A549 (cell line): ENCODE data around the gene CFAP65. TPM values are rescaled to one million over a fixed set of nuclear protein-coding genes. Genes with fewer than 3 reads are reported as not detected.

Source experiments
- ATAC-seq, 2 experiments: fragments of 200-7000 bp in 1 of 2; fragments of >200 bp in 1 of 2; cut with Nextera tagmentation in 1 of 2; cut with Tn5 transposase in 1 of 2; 3 replicates each; pipeline versions ENCODE4 v1.8.0 to v1.9.1; 2018 to 2020; ENCODE audit warnings: mild to moderate bottlenecking in 1 of 2, moderate library complexity in 1 of 2
- CTCF ChIA-PET: fragments of 300-600 bp; sonication (Branson Sonifier 250); formaldehyde crosslinking; extraction: SDS; loops from one replicate; lab custom pipeline; 2021; ENCODE audit warnings: antibody characterized with exemption, inconsistent platforms; lab: Yijun Ruan, JAX
- POLR2A ChIA-PET: fragments of 350-600 bp; formaldehyde crosslinking; extraction: SDS; loops from one replicate; lab custom pipeline; 2021; ENCODE audit warnings: antibody characterized with exemption, inconsistent platforms; lab: Yijun Ruan, JAX
- DNase-seq, 2 experiments: peaks; one replicate each; pipeline versions ENCODE4 v3.0.0 to v3.0.0-alpha.2; 2011 to 2016; ENCODE audit warnings: low read depth in 1 of 2, low spot score in 1 of 2
- FAIRE-seq: peaks from 2 replicates; lab custom pipeline; 2011; peaks lifted over from hg19 to GRCh38; lab: Jason Lieb, UNC
- H3K27ac ChIP-seq, 2 experiments: fragments of >200 bp; sonication (Bioruptor Twin); formaldehyde crosslinking; 3 replicates each; pipeline ENCODE4 v1.5.1; 2016 to 2017
- H3K4me1 ChIP-seq: fragments of >200 bp; sonication (Bioruptor Twin); formaldehyde crosslinking; 3 replicates; pipeline ENCODE4 v1.6.1; 2016
- H3K4me2 ChIP-seq: fragments of >200 bp; sonication (Bioruptor Twin); formaldehyde crosslinking; 3 replicates; pipeline ENCODE4 v1.6.1; 2016
- H3K4me3 ChIP-seq: fragments of >200 bp; sonication (Bioruptor Twin); formaldehyde crosslinking; 3 replicates; pipeline ENCODE4 v1.5.1; 2016
- H3K9me3 ChIP-seq: fragments of >200 bp; sonication (Bioruptor Twin); formaldehyde crosslinking; 3 replicates; pipeline ENCODE4 v1.6.1; 2016
- CBX8 ChIP-seq: fragments of 200-600 bp; sonication (generic); IDR thresholded peaks from 2 replicates; pipeline ENCODE4 v1.6.1; 2016
- EHF ChIP-seq: fragments of 250-450 bp; sonication (Bioruptor Pico); IDR thresholded peaks from 2 replicates; pipeline ENCODE4 v1.5.0; 2020; ENCODE audit warnings: mild to moderate bottlenecking
- EHMT2 ChIP-seq: fragments of 200-600 bp; sonication (generic); IDR thresholded peaks from 2 replicates; pipeline ENCODE4 v1.6.1; 2016; ENCODE audit warnings: antibody characterized with exemption, low read depth, mild to moderate bottlenecking, moderate library complexity
- FOSL2 ChIP-seq, 2 experiments: fragments of 450-650 bp in 1 of 2; fragments of >200 bp in 1 of 2; sonication (Bioruptor Twin) in 1 of 2; formaldehyde crosslinking; IDR thresholded peaks; 2 replicates each; pipeline versions ENCODE4 v1.5.0 to v1.6.1; 2016 to 2020; ENCODE audit warnings: mild to moderate bottlenecking in 1 of 2, moderate library complexity in 1 of 2
- FOXS1 ChIP-seq: fragments of 250-450 bp; sonication (Bioruptor Pico); IDR thresholded peaks from 2 replicates; pipeline ENCODE4 v1.5.0; 2020; ENCODE audit warnings: mild to moderate bottlenecking, moderate library complexity
- GATA3 ChIP-seq: IDR thresholded peaks from 2 replicates; pipeline ENCODE4 v1.6.1; 2012; ENCODE audit warnings: borderline replicate concordance
- HOXB5 ChIP-seq: fragments of 250-450 bp; sonication (Bioruptor Pico); IDR thresholded peaks from 2 replicates; pipeline ENCODE4 v1.5.0; 2020; ENCODE audit warnings: mild to moderate bottlenecking, moderate library complexity
- KDM5A ChIP-seq: fragments of 200-600 bp; sonication (generic); IDR thresholded peaks from 2 replicates; pipeline ENCODE4 v1.6.1; 2016; ENCODE audit warnings: antibody characterized with exemption, mild to moderate bottlenecking
- MAZ ChIP-seq: fragments of 150-350 bp; IDR thresholded peaks from 2 replicates; pipeline ENCODE4 v1.6.1; 2014; ENCODE audit warnings: antibody characterized with exemption, low read depth, low read length, borderline replicate concordance
- NPAS2 ChIP-seq: fragments of 250-450 bp; sonication (Bioruptor Pico); IDR thresholded peaks from 2 replicates; pipeline ENCODE4 v1.8.0; 2022; ENCODE audit warnings: mild to moderate bottlenecking, moderate library complexity, borderline replicate concordance
- RFX5 ChIP-seq: fragments of 450-650 bp; IDR thresholded peaks from 2 replicates; pipeline ENCODE4 v1.7.1; 2014; ENCODE audit warnings: antibody characterized with exemption, mild to moderate bottlenecking, moderate library complexity
- RNF2 ChIP-seq: fragments of 200-600 bp; sonication (generic); IDR thresholded peaks from 2 replicates; pipeline ENCODE4 v1.6.1; 2016; ENCODE audit warnings: low read depth, mild to moderate bottlenecking, antibody characterized with exemption, moderate library complexity, borderline replicate concordance
- SMC3 ChIP-seq: fragments of >200 bp; sonication (Bioruptor Twin); formaldehyde crosslinking; IDR thresholded peaks from 3 replicates; pipeline ENCODE4 v1.6.1; 2018; ENCODE audit warnings: inconsistent platforms
- TFCP2L1 ChIP-seq: fragments of 250-450 bp; sonication (Bioruptor Pico); IDR thresholded peaks from 2 replicates; pipeline ENCODE4 v1.5.0; 2021; ENCODE audit warnings: mild to moderate bottlenecking
- ZFP36 ChIP-seq: fragments of 450-650 bp; IDR thresholded peaks from 2 replicates; pipeline ENCODE4 v1.6.1; 2014; ENCODE audit warnings: borderline replicate concordance; ENCODE audit not compliant: partially characterized antibody
- ZNF302 ChIP-seq: fragments of 250-450 bp; sonication (Bioruptor Pico); IDR thresholded peaks from 2 replicates; pipeline ENCODE4 v1.9.0; 2021; ENCODE audit warnings: inconsistent platforms, mild to moderate bottlenecking, moderate library complexity
- WGBS: methylation state at CpG from one replicate; pipeline ENCODE4 v1.1.6; 2017; ENCODE audit errors: missing lambda C conversion rate; 5-methylcytosine and 5-hydroxymethylcytosine counted together
- polyA plus RNA-seq, 4 experiments: library from polyadenylated mRNA; depleted of rRNA in 3 of 4; stranded (reverse); fragments of >200 nt; fragmentation: RNase III in 1 of 4; extraction: RNeasy Plus Mini Kit Qiagen cat#74134 plus additional on column Dnase treatment in 1 of 4; gene quantifications; 2 replicates in 3 of 4; 3 replicates in 1 of 4; pipeline ENCODE4 v1.2.3, GENCODE V29; 2011 to 2017
- TF ChIP-seq, protein P1 (sequence below): fragments of 200-600 bp; sonication (generic); IDR thresholded peaks from 2 replicates; pipeline ENCODE4 v1.6.1; 2016; ENCODE audit warnings: antibody characterized with exemption, mild to moderate bottlenecking, moderate library complexity
- TF ChIP-seq, protein P2 (sequence below): fragments of >200 bp; sonication (Bioruptor Twin); formaldehyde crosslinking; IDR thresholded peaks from 3 replicates; pipeline ENCODE4 v1.6.1; 2016
- TF ChIP-seq, protein P3 (sequence below): fragments of 250-450 bp; sonication (Bioruptor Pico); IDR thresholded peaks from 2 replicates; pipeline ENCODE4 v1.5.0; 2021; ENCODE audit warnings: mild to moderate bottlenecking, moderate library complexity, borderline replicate concordance

CFAP65 gene
- polyA plus RNA-seq, 2 of the 4 experiments (the other 2 are of a cell fraction): 0.12 to 0.14 TPM

DNA sequence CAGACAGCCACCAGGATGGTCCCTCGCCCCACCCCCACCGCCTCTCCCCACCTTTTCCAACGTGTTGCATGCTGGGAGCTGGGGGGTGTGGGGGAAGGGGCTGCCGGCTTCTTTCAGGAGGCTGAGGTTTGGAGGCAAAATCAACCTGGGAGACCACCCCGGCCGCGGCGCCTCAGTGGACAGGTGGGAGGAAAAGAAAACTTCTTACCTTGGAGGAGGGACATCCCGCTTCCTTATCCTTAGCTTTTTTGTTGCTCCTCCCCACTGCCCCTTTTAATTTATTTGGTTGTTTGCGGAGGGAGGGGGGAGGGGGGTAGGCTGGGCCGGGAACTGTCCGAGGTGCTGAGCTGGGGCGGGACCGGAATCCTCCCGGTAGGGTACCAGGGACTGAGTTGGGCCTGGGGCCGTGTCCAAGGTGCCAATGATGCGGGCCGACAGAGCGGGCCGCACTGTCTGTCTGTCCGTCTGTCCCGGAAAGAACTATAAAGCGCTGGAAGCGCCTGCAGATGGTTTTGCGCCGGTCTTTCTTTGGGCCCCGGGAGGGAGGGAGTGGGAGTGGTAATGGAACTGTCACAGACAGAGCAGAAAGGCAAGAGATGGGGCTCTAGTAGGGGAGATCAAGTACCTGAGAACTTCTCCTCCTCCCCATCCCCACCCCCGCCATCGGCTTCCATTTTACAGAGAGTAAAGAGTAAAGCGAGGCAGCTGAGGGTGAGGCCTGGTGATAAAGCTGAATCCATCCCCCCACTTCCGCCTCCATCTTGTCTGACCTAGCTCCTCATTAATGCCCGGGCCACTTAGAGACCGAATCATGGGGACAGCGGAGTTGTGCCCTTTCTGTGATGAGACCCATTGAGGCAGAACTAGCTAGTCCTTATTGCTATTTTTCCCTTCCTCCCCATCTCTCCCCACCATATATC is 79.4 kb downstream of the CFAP65 start:
- DNase-seq: no peak
- ChIA-PET CTCF (interaction anchor here (1.5 to 12.4 kb wide), 3 partner anchors 17 to 63 kb away, joined by 4 to 140 read pairs (median 6); no protein-coding TSS in a partner anchor), POLR2A (no interaction called here)

DNA sequence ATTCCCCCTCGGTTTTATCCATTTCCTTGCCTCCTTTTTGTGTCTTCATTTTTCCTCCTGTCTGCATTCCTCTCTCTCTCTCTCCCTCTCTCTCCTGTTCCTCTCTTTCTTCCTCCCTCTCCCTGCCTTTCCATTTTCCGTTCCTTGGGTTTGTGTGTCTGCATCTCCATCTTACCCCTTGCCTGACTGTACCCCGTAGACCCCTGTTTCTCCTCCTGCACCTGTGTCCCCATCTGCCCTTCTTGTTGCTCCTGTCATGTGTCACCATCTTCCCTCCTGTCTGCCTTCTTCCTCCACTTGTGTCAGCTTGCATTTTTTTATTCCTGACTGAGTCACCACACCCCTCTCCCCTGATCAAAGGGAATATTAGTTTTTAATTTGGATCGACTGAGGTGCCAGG is 80.1 kb downstream of the CFAP65 start:
- 12% methylated on average over 4 of the region's 4 CpGs for WGBS
- ATAC-seq: no peak

More for the DNA sequence above, 79.4 kb downstream of the CFAP65 start:
- TF ChIP-seq, protein P1, sequence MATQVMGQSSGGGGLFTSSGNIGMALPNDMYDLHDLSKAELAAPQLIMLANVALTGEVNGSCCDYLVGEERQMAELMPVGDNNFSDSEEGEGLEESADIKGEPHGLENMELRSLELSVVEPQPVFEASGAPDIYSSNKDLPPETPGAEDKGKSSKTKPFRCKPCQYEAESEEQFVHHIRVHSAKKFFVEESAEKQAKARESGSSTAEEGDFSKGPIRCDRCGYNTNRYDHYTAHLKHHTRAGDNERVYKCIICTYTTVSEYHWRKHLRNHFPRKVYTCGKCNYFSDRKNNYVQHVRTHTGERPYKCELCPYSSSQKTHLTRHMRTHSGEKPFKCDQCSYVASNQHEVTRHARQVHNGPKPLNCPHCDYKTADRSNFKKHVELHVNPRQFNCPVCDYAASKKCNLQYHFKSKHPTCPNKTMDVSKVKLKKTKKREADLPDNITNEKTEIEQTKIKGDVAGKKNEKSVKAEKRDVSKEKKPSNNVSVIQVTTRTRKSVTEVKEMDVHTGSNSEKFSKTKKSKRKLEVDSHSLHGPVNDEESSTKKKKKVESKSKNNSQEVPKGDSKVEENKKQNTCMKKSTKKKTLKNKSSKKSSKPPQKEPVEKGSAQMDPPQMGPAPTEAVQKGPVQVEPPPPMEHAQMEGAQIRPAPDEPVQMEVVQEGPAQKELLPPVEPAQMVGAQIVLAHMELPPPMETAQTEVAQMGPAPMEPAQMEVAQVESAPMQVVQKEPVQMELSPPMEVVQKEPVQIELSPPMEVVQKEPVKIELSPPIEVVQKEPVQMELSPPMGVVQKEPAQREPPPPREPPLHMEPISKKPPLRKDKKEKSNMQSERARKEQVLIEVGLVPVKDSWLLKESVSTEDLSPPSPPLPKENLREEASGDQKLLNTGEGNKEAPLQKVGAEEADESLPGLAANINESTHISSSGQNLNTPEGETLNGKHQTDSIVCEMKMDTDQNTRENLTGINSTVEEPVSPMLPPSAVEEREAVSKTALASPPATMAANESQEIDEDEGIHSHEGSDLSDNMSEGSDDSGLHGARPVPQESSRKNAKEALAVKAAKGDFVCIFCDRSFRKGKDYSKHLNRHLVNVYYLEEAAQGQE: peak; percentile 74
- TF ChIP-seq RNF2 (no peak), ZFP36 (no peak)
- TF ChIP-seq, all 56 proteins: peak for 1
- Histone ChIP-seq H3K4me2 (peak overlapping the region; percentile 98), H3K27ac (no peak overlapping the region), H3K9me3 (no peaks in the 10 kb centered on the region), H3K4me1 (peaks cover 42% of the 10 kb centered on the region), H3K4me3 (no peak overlapping the region)
- no peak for ATAC-seq
- FAIRE-seq: no peak
- WGBS: 77% methylated on average over 31 of the region's 34 CpGs

More for the DNA sequence above, 80.1 kb downstream of the CFAP65 start:
- Histone ChIP-seq H3K4me1 (peaks cover 42% of the 10 kb centered on the region), H3K9me3 (no peaks in the 10 kb centered on the region), H3K27ac (no peak overlapping the region; a peak in 1 of 6 replicates), H3K4me3 (peak overlapping the region; percentile 64), H3K4me2 (peak overlapping the region; percentile 98)
- no peak for DNase-seq
- CTCF ChIA-PET: interaction anchor here (0.9 to 12.4 kb wide), 5 partner anchors 18 to 63 kb away, joined by 3 to 140 read pairs (median 4); no protein-coding TSS in a partner anchor
- no peak for FAIRE-seq
- POLR2A ChIA-PET: no interaction called here
- no peak for TF ChIP-seq FOXS1 (CRISPR knock-in tag)
- TF ChIP-seq GATA3: no peak
- TF ChIP-seq ZNF302 (CRISPR knock-in tag): no peak
- no peak for TF ChIP-seq HOXB5 (CRISPR knock-in tag)
- TF ChIP-seq, protein P2, sequence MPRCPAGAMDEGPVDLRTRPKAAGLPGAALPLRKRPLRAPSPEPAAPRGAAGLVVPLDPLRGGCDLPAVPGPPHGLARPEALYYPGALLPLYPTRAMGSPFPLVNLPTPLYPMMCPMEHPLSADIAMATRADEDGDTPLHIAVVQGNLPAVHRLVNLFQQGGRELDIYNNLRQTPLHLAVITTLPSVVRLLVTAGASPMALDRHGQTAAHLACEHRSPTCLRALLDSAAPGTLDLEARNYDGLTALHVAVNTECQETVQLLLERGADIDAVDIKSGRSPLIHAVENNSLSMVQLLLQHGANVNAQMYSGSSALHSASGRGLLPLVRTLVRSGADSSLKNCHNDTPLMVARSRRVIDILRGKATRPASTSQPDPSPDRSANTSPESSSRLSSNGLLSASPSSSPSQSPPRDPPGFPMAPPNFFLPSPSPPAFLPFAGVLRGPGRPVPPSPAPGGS: no peak
- no peak for TF ChIP-seq EHF
- TF ChIP-seq SMC3: no peak
- no peak for TF ChIP-seq NPAS2 (CRISPR knock-in tag)
- TF ChIP-seq FOSL2 (IDR thresholded peaks at IDR 0.05): no peak
- no peak for TF ChIP-seq FOSL2 (CRISPR knock-in tag; IDR thresholded peaks at IDR 0.05)
- TF ChIP-seq, protein P3, sequence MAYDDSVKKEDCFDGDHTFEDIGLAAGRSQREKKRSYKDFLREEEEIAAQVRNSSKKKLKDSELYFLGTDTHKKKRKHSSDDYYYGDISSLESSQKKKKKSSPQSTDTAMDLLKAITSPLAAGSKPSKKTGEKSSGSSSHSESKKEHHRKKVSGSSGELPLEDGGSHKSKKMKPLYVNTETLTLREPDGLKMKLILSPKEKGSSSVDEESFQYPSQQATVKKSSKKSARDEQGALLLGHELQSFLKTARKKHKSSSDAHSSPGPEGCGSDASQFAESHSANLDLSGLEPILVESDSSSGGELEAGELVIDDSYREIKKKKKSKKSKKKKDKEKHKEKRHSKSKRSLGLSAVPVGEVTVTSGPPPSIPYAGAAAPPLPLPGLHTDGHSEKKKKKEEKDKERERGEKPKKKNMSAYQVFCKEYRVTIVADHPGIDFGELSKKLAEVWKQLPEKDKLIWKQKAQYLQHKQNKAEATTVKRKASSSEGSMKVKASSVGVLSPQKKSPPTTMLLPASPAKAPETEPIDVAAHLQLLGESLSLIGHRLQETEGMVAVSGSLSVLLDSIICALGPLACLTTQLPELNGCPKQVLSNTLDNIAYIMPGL: no peak
- no peak for TF ChIP-seq TFCP2L1 (CRISPR knock-in tag)
- no peak for TF ChIP-seq EHMT2
- TF ChIP-seq MAZ: no peak
- no peak for TF ChIP-seq RFX5
- no peak for TF ChIP-seq CBX8
- TF ChIP-seq, protein P1: no peak
- TF ChIP-seq KDM5A: no peak
